B cell (primary cell): Measurements from ENCODE around the gene SLC25A6. TPM values are rescaled to one million over a fixed set of nuclear protein-coding genes. Genes with fewer than 3 reads are reported as not detected.

Experiments
- ATAC-seq: fragments of 200-7000 bp; cut with Tn5 transposase; one replicate; pipeline ENCODE4 v1.10.0; 2021; ENCODE audit warnings: low read depth, mild to moderate bottlenecking, moderate number of reproducible peaks, moderate library complexity
- CTCF ChIA-PET: fragments of 350-600 bp; sonication (Branson Sonifier 250); formaldehyde crosslinking; loops from one replicate; lab custom pipeline; 2021; ENCODE audit warnings: antibody characterized with exemption, inconsistent platforms; lab: Charles Lee
- POLR2A ChIA-PET: fragments of 350-600 bp; sonication (Branson Sonifier 250); formaldehyde crosslinking; loops from one replicate; lab custom pipeline; 2021; ENCODE audit warnings: antibody characterized with exemption; lab: Charles Lee
- DNase-seq: peaks from one replicate; pipeline ENCODE4 v3.0.0; 2013
- H2AFZ ChIP-seq: 2 replicates; pipeline ENCODE4 v1.6.1; 2012; ENCODE audit warnings: mild to moderate bottlenecking, low read depth, low read length; ENCODE audit not compliant: insufficient read depth, poor library complexity, severe bottlenecking
- H3K27ac ChIP-seq, 2 donors: 1 replicate in 1 of 2; 2 replicates in 1 of 2; pipeline ENCODE4 v1.5.1; 2012 to 2013; ENCODE audit warnings: low read length in 2 of 2, mild to moderate bottlenecking in 2 of 2, moderate library complexity in 1 of 2
- H3K27me3 ChIP-seq, 4 experiments: fragments of 200-600 bp in 1 of 4; sonication (generic) in 1 of 4; replicated peaks in 1 of 4; 1 replicate in 2 of 4; 2 replicates in 2 of 4; pipeline versions ENCODE4 v1.6.1 to v1.7.0; 2013 to 2016; ENCODE audit warnings: low read length in 3 of 4, mild to moderate bottlenecking in 2 of 4, mixed read lengths in 1 of 4, moderate library complexity in 1 of 4; ENCODE audit not compliant: insufficient read depth in 4 of 4, control insufficient read depth in 3 of 4; ENCODE audit errors: control extremely low read depth in 1 of 4
- H3K36me3 ChIP-seq, 2 experiments: replicated peaks in 1 of 2; 1 replicate in 1 of 2; 2 replicates in 1 of 2; pipeline versions ENCODE4 v1.6.1 to v1.7.1; 2013; ENCODE audit warnings: low read length in 1 of 2; ENCODE audit not compliant: insufficient read depth in 2 of 2, control insufficient read depth in 1 of 2; ENCODE audit errors: control extremely low read depth in 1 of 2, extremely low read depth in 1 of 2
- H3K4me1 ChIP-seq, 2 donors: fragments of 200-600 bp in 1 of 2; sonication (generic) in 1 of 2; 1 replicate in 1 of 2; 2 replicates in 1 of 2; pipeline versions ENCODE4 v1.5.1 to v1.6.1; 2013 to 2017; ENCODE audit warnings: low read length in 2 of 2; ENCODE audit not compliant: control insufficient read depth in 2 of 2, insufficient read depth in 2 of 2
- H3K4me2 ChIP-seq: replicated peaks from 2 replicates; pipeline ENCODE3; 2012; ENCODE audit warnings: mild to moderate bottlenecking, low read depth, low read length; ENCODE audit not compliant: poor library complexity, severe bottlenecking
- H3K4me3 ChIP-seq, 5 experiments: fragments of 200-600 bp in 1 of 5; sonication (generic) in 1 of 5; 1 replicate in 3 of 5; 2 replicates in 2 of 5; pipeline versions ENCODE4 v1.5.1 to v1.7.0; 2011 to 2016; ENCODE audit warnings: low read length in 4 of 5, mild to moderate bottlenecking in 4 of 5, low read depth in 2 of 5, control low read depth in 1 of 5, moderate library complexity in 1 of 5; ENCODE audit not compliant: insufficient read depth in 1 of 5; ENCODE audit errors: control extremely low read depth in 1 of 5, extremely low read depth in 1 of 5
- H3K79me2 ChIP-seq: fragments of 200-600 bp; sonication (generic); one replicate; pipeline ENCODE4 v1.6.0; 2016; ENCODE audit warnings: low read length; ENCODE audit not compliant: control insufficient read depth, insufficient read depth
- H3K9ac ChIP-seq: fragments of 200-600 bp; sonication (generic); 2 replicates; pipeline ENCODE4 v1.6.1; 2017; ENCODE audit warnings: mild to moderate bottlenecking, low read length, moderate library complexity
- H3K9me3 ChIP-seq, 3 donors: one replicate each; pipeline versions ENCODE4 v1.6.1 to v1.7.1; 2013; ENCODE audit warnings: low read length in 2 of 3; ENCODE audit not compliant: control insufficient read depth in 2 of 3, insufficient read depth in 1 of 3; ENCODE audit errors: control extremely low read depth in 1 of 3
- H4K20me1 ChIP-seq: 2 replicates; pipeline ENCODE4 v1.6.0; 2012; ENCODE audit warnings: mild to moderate bottlenecking, low read length; ENCODE audit not compliant: insufficient read depth, control insufficient read depth, poor library complexity, severe bottlenecking
- H3K27ac Mint-ChIP-seq: one replicate; pipeline ENCODE4 v1.8.0; 2021; ENCODE audit warnings: mixed read lengths
- H3K27me3 Mint-ChIP-seq: one replicate; pipeline ENCODE4 v1.8.0; 2021; ENCODE audit warnings: mixed read lengths
- H3K4me1 Mint-ChIP-seq: one replicate; pipeline ENCODE4 v1.8.0; 2021; ENCODE audit warnings: mixed read lengths
- H3K4me3 Mint-ChIP-seq: one replicate; pipeline ENCODE4 v1.8.0; 2021; ENCODE audit warnings: mixed read lengths
- H3K9me3 Mint-ChIP-seq: one replicate; pipeline ENCODE4 v1.8.0; 2022; ENCODE audit warnings: mixed read lengths; ENCODE audit not compliant: insufficient read depth
- CTCF ChIP-seq: fragments of 200-600 bp; IDR thresholded peaks from one replicate; pipeline ENCODE4 v1.8.0; 2022; ENCODE audit warnings: antibody characterized with exemption, mild to moderate bottlenecking
- EZH2 ChIP-seq: IDR thresholded peaks from 2 replicates; pipeline ENCODE4 v1.6.1; 2012; ENCODE audit warnings: borderline replicate concordance, low read depth, mild to moderate bottlenecking, moderate library complexity, low read length; ENCODE audit not compliant: insufficient read depth, poor library complexity, severe bottlenecking
- WGBS: methylation state at CpG from one replicate; pipeline ENCODE4 v1.1.5; 2013; ENCODE audit warnings: missing lambda C conversion rate; ENCODE audit not compliant: insufficient coverage; 5-methylcytosine and 5-hydroxymethylcytosine counted together
- intact Hi-C: fragments of 100-400 bp; cut with micrococcal nuclease; formaldehyde crosslinking; loops from one replicate; pipeline ENCODE4 v1.10.0; 2022
- polyA plus RNA-seq: library from polyadenylated mRNA; depleted of rRNA; stranded (reverse); fragments of >200 nt; gene quantifications from 2 replicates; pipeline ENCODE4 v1.2.3, GENCODE V29; 2012
- total RNA-seq, 2 donors: library from RNA; stranded (reverse); fragments of 120-200 nt in 1 of 2; gene quantifications; 1 replicate in 1 of 2; 2 replicates in 1 of 2; pipeline versions ENCODE4 v1.2.3 to v1.2.4, GENCODE V29; 2013 to 2022

The SLC25A6 gene
- total and polyA plus RNA-seq, 2 donors (not counting 1 experiment from before 2014, with no cell fraction given): 343 to 642 TPM

GRCh38 chrX:1421433-1422134, 29.7 kb upstream of the SLC25A6 start:
- ATAC-seq (no peak), DNase-seq (no peak)
- Histone ChIP-seq H3K9ac (no peak overlapping the region), H3K36me3 (peaks cover 4 to 48% of the 10 kb centered on the region in 2 experiments), H3K27ac (no peak overlapping the region), H4K20me1 (no peaks in the 10 kb centered on the region), H3K27me3 (no peaks in the 10 kb centered on the region), H3K4me2 (no peak overlapping the region), H3K4me3 (no peak overlapping the region), H3K4me1 (no peaks in the 10 kb centered on the region), H3K79me2 (no peaks in the 10 kb centered on the region), H2AFZ (no peak overlapping the region), H3K9me3 (peaks cover 0 to 62% (median 20%) of the 10 kb centered on the region in 3 donors)
- 98% methylated on average over 12 of the region's 19 CpGs for WGBS
- Mint-ChIP-seq H3K4me1 (no peaks in the 10 kb centered on the region), H3K27ac (no peak overlapping the region), H3K4me3 (no peak overlapping the region), H3K9me3 (peaks cover 9% of the 10 kb centered on the region), H3K27me3 (no peaks in the 10 kb centered on the region)
- no peak for TF ChIP-seq EZH2
- no peak for TF ChIP-seq CTCF
- POLR2A ChIA-PET: no interaction called here
- CTCF ChIA-PET: no interaction called here
- intact Hi-C loops: no loop called here

GRCh38 chrX:1420371-1420770, 28.5 kb upstream of the SLC25A6 start:
- peaks cover 4 to 45% of the 10 kb centered on the region in 2 experiments for H3K36me3 ChIP-seq
- Mint-ChIP-seq H3K27ac (peak overlapping the region; percentile 78), H3K4me3 (no peak overlapping the region), H3K4me1 (no peaks in the 10 kb centered on the region), H3K27me3 (no peaks in the 10 kb centered on the region), H3K9me3 (peaks cover 9% of the 10 kb centered on the region)
- H2AFZ ChIP-seq: no peak overlapping the region
- TF ChIP-seq EZH2 (no peak), CTCF (no peak)
- ATAC-seq (no peak), DNase-seq (no peak)
- intact Hi-C loops: no loop called here
- WGBS: 87% methylated on average over 6 of the region's 14 CpGs
- H3K4me2 ChIP-seq: no peak overlapping the region
- POLR2A ChIA-PET: no interaction called here
- H3K79me2 ChIP-seq: no peaks in the 10 kb centered on the region
- CTCF ChIA-PET: no interaction called here
- peaks cover 0 to 66% (median 20%) of the 10 kb centered on the region in 3 donors for H3K9me3 ChIP-seq
- no peak overlapping the region for H3K27ac ChIP-seq
- no peaks in the 10 kb centered on the region for H3K4me1 ChIP-seq
- no peaks in the 10 kb centered on the region for H3K27me3 ChIP-seq
- H3K9ac ChIP-seq: no peak overlapping the region
- H4K20me1 ChIP-seq: no peaks in the 10 kb centered on the region
- H3K4me3 ChIP-seq: no peak overlapping the region
